HG02763 (cell line): ENCODE measurements around the gene CRB3.
"Not testable (repeated sequence)": the region's sequence is repeated elsewhere in the genome, so short reads cannot be mapped to it uniquely, and the experiment has no call there.

Experiments used
- ATAC-seq: cut with Tn5 transposase; IDR thresholded peaks from one replicate; pipeline ENCODE4 v1.9.1; 2021; ENCODE audit warnings: mild to moderate bottlenecking, moderate library complexity; ENCODE audit not compliant: unreplicated experiment

CRB3 gene

GRCh38 chr19:6464070-6464873, at the start of gene CRB3:
Gene CRB3, plus strand, starts transcription at chr19:6464271. Its CDS starts 431 bp downstream, at chr19:6464702.
- no peak for ATAC-seq

- ATAC-seq, result no peak
Observed at GRCh38 chr19:6414793-6415590, 49.1 kb upstream of the CRB3 start.

GRCh38 chr19:6415591-6416190, 48.4 kb upstream of the CRB3 start:
- no peak for ATAC-seq

- ATAC-seq, result no peak
Observed at GRCh38 chr19:6416658-6417405, 47.2 kb upstream of the CRB3 start.

- no peak for ATAC-seq
Observed at GRCh38 chr19:6417713-6418561, 46.1 kb upstream of the CRB3 start.

GRCh38 chr19:6418562-6418932, 45.5 kb upstream of the CRB3 start:
- no peak for ATAC-seq

GRCh38 chr19:6421075-6422014, 42.7 kb upstream of the CRB3 start:
- ATAC-seq, result no peak

- ATAC-seq, result no peak
Observed at GRCh38 chr19:6423499-6424194, 40.4 kb upstream of the CRB3 start.

GRCh38 chr19:6424195-6424938, 39.7 kb upstream of the CRB3 start, which contains the start of gene KHSRP:
Gene KHSRP, minus strand, starts transcription at chr19:6424811. Its CDS starts 110 bp downstream, at chr19:6424701.
- ATAC-seq, result no peak

- peak; percentile 86 for ATAC-seq
Observed at GRCh38 chr19:6424939-6425731, 38.9 kb upstream of the CRB3 start.

- no peak for ATAC-seq
Observed at GRCh38 chr19:6425732-6426620, 38.1 kb upstream of the CRB3 start.

- no peak for ATAC-seq
Observed at GRCh38 chr19:6427131-6427530, 36.9 kb upstream of the CRB3 start.

- ATAC-seq, result not testable (repeated sequence)
Observed at GRCh38 chr19:6428692-6429418, 35.2 kb upstream of the CRB3 start.

- no peak for ATAC-seq
Observed at GRCh38 chr19:6429419-6430221, 34.5 kb upstream of the CRB3 start.
